ENCODE data around the gene OXNAD1. TPM values are rescaled to one million over a fixed set of nuclear protein-coding genes. Genes with fewer than 3 reads are reported as not detected.

Gene OXNAD1
- total and polyA plus RNA-seq, 2 of the 13 experiments (the other 11 are each of a cell fraction or from before 2014, with no cell fraction given) = 9.9 to 18.8 TPM

DNA sequence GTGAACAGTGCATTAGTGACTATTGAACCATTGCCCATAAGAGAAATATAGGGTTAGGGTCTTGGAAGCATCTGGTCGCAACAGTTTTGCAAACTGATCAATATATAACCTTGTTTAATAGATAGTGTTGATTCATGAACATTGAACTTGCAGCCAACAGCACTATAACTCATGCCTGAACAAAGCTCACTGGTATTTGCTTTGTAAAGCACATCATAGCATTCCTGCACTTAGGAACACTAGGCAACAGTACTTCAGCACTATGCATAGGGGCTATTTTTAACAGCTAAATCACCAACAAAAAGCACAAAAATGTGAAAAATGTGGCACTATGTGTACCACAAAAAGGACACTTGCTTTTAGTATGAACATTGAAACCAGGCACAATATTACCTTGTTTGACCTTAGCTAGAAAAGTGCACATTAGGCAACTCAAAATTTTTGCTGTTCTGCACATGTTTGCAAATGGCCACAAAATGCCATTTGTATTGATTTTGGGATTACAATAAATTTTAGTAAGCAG, 68.0 kb downstream of the OXNAD1 start (continued):
- TF ChIP-seq BRD4 (CRISPR knock-in tag; IDR thresholded peaks at IDR 0.05) = no peak
- TF ChIP-seq ZNF317 (CRISPR knock-in tag; IDR thresholded peaks at IDR 0.05) = peak; percentile 58; the same call in 1 of the 2 replicates
- TF ChIP-seq LCORL (IDR thresholded peaks at IDR 0.05) = peak; percentile 99
- TF ChIP-seq LCORL (CRISPR knock-in tag; IDR thresholded peaks at IDR 0.05) = peak; percentile 96
- no peak for TF ChIP-seq NFKB2 (CRISPR knock-in tag; IDR thresholded peaks at IDR 0.05; ENCODE audit: borderline replicate concordance)
- TF ChIP-seq ARID2 (CRISPR knock-in tag; IDR thresholded peaks at IDR 0.05; ENCODE audit: borderline replicate concordance) = 0 out of 2 replicates have a peak, but pooled peaks have one; percentile 56
- TF ChIP-seq, protein P1, sequence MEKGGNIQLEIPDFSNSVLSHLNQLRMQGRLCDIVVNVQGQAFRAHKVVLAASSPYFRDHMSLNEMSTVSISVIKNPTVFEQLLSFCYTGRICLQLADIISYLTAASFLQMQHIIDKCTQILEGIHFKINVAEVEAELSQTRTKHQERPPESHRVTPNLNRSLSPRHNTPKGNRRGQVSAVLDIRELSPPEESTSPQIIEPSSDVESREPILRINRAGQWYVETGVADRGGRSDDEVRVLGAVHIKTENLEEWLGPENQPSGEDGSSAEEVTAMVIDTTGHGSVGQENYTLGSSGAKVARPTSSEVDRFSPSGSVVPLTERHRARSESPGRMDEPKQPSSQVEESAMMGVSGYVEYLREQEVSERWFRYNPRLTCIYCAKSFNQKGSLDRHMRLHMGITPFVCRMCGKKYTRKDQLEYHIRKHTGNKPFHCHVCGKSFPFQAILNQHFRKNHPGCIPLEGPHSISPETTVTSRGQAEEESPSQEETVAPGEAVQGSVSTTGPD (CRISPR knock-in tag; IDR thresholded peaks at IDR 0.05) = no peak
- TF ChIP-seq ZFP82 (CRISPR knock-in tag; IDR thresholded peaks at IDR 0.05; ENCODE audit: borderline replicate concordance) = no peak
- no peak for TF ChIP-seq ZNF274 (CRISPR knock-in tag; IDR thresholded peaks at IDR 0.05)
- TF ChIP-seq, protein P2, sequence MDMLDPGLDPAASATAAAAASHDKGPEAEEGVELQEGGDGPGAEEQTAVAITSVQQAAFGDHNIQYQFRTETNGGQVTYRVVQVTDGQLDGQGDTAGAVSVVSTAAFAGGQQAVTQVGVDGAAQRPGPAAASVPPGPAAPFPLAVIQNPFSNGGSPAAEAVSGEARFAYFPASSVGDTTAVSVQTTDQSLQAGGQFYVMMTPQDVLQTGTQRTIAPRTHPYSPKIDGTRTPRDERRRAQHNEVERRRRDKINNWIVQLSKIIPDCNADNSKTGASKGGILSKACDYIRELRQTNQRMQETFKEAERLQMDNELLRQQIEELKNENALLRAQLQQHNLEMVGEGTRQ (IDR thresholded peaks at IDR 0.05; ENCODE audit: low read depth, low read length) = no peak
- TF ChIP-seq, protein P2 (CRISPR knock-in tag; IDR thresholded peaks at IDR 0.05; ENCODE audit: borderline replicate concordance) = no peak
- TF ChIP-seq, protein P3, sequence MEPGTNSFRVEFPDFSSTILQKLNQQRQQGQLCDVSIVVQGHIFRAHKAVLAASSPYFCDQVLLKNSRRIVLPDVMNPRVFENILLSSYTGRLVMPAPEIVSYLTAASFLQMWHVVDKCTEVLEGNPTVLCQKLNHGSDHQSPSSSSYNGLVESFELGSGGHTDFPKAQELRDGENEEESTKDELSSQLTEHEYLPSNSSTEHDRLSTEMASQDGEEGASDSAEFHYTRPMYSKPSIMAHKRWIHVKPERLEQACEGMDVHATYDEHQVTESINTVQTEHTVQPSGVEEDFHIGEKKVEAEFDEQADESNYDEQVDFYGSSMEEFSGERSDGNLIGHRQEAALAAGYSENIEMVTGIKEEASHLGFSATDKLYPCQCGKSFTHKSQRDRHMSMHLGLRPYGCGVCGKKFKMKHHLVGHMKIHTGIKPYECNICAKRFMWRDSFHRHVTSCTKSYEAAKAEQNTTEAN (CRISPR knock-in tag; conservative IDR thresholded peaks at IDR 0.05) = 0 out of 2 replicates have a peak, but pooled peaks have one; percentile 66
- TF ChIP-seq ZNF501 (CRISPR knock-in tag; IDR thresholded peaks at IDR 0.05) = no peak
- TF ChIP-seq, protein P4, sequence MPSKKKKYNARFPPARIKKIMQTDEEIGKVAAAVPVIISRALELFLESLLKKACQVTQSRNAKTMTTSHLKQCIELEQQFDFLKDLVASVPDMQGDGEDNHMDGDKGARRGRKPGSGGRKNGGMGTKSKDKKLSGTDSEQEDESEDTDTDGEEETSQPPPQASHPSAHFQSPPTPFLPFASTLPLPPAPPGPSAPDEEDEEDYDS (CRISPR knock-in tag; IDR thresholded peaks at IDR 0.05) = no peak; the same call in 1 of the 2 replicates
- TF ChIP-seq MTF1 (CRISPR knock-in tag; IDR thresholded peaks at IDR 0.05) = no peak
- no peak for TF ChIP-seq SMARCE1 (IDR thresholded peaks at IDR 0.05; ENCODE audit: borderline replicate concordance)
- TF ChIP-seq SMAD3 (CRISPR knock-in tag; IDR thresholded peaks at IDR 0.05) = peak; percentile 26; the same call in 1 of the 2 replicates
- no peak for TF ChIP-seq ZNF879 (CRISPR knock-in tag; IDR thresholded peaks at IDR 0.05)
- TF ChIP-seq SPEN (CRISPR knock-in tag; IDR thresholded peaks at IDR 0.05; ENCODE audit: low read depth) = no peak
- TF ChIP-seq, protein P5, sequence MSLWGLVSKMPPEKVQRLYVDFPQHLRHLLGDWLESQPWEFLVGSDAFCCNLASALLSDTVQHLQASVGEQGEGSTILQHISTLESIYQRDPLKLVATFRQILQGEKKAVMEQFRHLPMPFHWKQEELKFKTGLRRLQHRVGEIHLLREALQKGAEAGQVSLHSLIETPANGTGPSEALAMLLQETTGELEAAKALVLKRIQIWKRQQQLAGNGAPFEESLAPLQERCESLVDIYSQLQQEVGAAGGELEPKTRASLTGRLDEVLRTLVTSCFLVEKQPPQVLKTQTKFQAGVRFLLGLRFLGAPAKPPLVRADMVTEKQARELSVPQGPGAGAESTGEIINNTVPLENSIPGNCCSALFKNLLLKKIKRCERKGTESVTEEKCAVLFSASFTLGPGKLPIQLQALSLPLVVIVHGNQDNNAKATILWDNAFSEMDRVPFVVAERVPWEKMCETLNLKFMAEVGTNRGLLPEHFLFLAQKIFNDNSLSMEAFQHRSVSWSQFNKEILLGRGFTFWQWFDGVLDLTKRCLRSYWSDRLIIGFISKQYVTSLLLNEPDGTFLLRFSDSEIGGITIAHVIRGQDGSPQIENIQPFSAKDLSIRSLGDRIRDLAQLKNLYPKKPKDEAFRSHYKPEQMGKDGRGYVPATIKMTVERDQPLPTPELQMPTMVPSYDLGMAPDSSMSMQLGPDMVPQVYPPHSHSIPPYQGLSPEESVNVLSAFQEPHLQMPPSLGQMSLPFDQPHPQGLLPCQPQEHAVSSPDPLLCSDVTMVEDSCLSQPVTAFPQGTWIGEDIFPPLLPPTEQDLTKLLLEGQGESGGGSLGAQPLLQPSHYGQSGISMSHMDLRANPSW (CRISPR knock-in tag; IDR thresholded peaks at IDR 0.05; ENCODE audit: borderline replicate concordance) = no peak; the same call in 1 of the 2 replicates
- no peak for TF ChIP-seq CCAR2 (optimal IDR thresholded peaks at IDR 0.05; ENCODE audit: low read depth, low read length)

Data from HepG2 (cell line).